Upper lobe of left lung (tissue), 6 donors: ENCODE data around the gene CPA3. TPM values are rescaled to one million over a fixed set of nuclear protein-coding genes. Genes with fewer than 3 reads are reported as not detected.

Experiments
- ATAC-seq, 2 donors: fragments of 200-7000 bp; cut with Tn5 transposase; one replicate each; pipeline ENCODE4 v1.9.1; 2022; ENCODE audit warnings: mild to moderate bottlenecking in 2 of 2, moderate library complexity in 2 of 2; ENCODE audit not compliant: low FRiP score in 2 of 2
- DNase-seq, 2 donors: peaks; one replicate each; pipeline ENCODE4 v3.0.0-alpha.2; 2019 to 2020
- H3K27ac ChIP-seq, 4 donors: fragments of 200-600 bp; sonication (generic); one replicate each; pipeline ENCODE4 v1.5.1; 2016 to 2019
- H3K27me3 ChIP-seq, 4 donors: fragments of 200-600 bp; sonication (generic); one replicate each; pipeline ENCODE4 v1.5.1; 2017 to 2019
- H3K36me3 ChIP-seq, 4 donors: fragments of 200-600 bp; sonication (generic); one replicate each; pipeline ENCODE4 v1.5.1; 2016 to 2019
- H3K4me1 ChIP-seq, 4 donors: fragments of 200-600 bp; sonication (generic); one replicate each; pipeline ENCODE4 v1.5.1; 2018 to 2019
- H3K4me3 ChIP-seq, 4 donors: fragments of 200-600 bp; sonication (generic); one replicate each; pipeline ENCODE4 v1.5.1; 2017 to 2019; ENCODE audit warnings: mild to moderate bottlenecking in 2 of 4, moderate library complexity in 1 of 4
- H3K9me3 ChIP-seq, 4 donors: fragments of 200-600 bp; sonication (generic); one replicate each; pipeline ENCODE4 v1.5.1; 2018 to 2019
- CTCF ChIP-seq, 6 experiments: fragments of 450-650 bp in 4 of 6; fragments of 200-600 bp in 2 of 6; sonication (generic) in 2 of 6; IDR thresholded peaks; one replicate each; pipeline ENCODE4 v1.5.1; 2016 to 2019; ENCODE audit warnings: antibody characterized with exemption in 6 of 6
- EP300 ChIP-seq, 4 donors: sonication (generic); formaldehyde crosslinking; IDR thresholded peaks; one replicate each; pipeline ENCODE4 v1.5.1; 2017; ENCODE audit warnings: antibody characterized with exemption in 4 of 4, control low read depth in 2 of 4
- POLR2A ChIP-seq, 4 donors: fragments of 450-650 bp; IDR thresholded peaks; one replicate each; pipeline ENCODE4 v1.5.1; 2016 to 2017; ENCODE audit warnings: antibody characterized with exemption in 4 of 4, mild to moderate bottlenecking in 2 of 4
- POLR2AphosphoS5 ChIP-seq, 2 donors: sonication (generic); formaldehyde crosslinking; IDR thresholded peaks; one replicate each; pipeline ENCODE4 v1.5.1; 2017; ENCODE audit warnings: antibody characterized with exemption in 2 of 2
- WGBS, 2 donors: methylation state at CpG; one replicate each; pipeline ENCODE4 v1.1.5; 2017 to 2018; 5-methylcytosine and 5-hydroxymethylcytosine counted together
- total RNA-seq, 6 donors: library from RNA; depleted of rRNA in 4 of 6; stranded (reverse); fragments of >200 nt in 4 of 6; gene quantifications; one replicate each; pipeline versions ENCODE4 v1.1.0 to v1.2.1, GENCODE V29; 2016 to 2021
- donor health status: DM: no; HTN: no; CAD: no; lungs with moderate emphysema.
- donor health status: DM: no; HTN: yes; CAD: no; lungs with severe emphysema.

The CPA3 gene
- total RNA-seq, result 10 to 100 TPM in 4 of 6 donors, 1 to 10 TPM in 2; 3.4 to 63.2 (median 35.6) TPM

- H3K4me1 ChIP-seq, result no peaks in the 10 kb centered on the region
- no peaks in the 10 kb centered on the region for H3K36me3 ChIP-seq
- 48 to 53% methylated on average over 1 of the region's 1 CpG for WGBS, 2 donors
- H3K27ac ChIP-seq, result no peak within 1 kb of the TSS
- no peaks in the 10 kb centered on the region for H3K9me3 ChIP-seq
- H3K27me3 ChIP-seq, result no peaks in the 10 kb centered on the region
- no peak within 1 kb of the TSS for H3K4me3 ChIP-seq
- DNase-seq, result no peak
- no peak for ATAC-seq
- TF ChIP-seq EP300 (IDR thresholded peaks at IDR 0.05) (no peak), CTCF (IDR thresholded peaks at IDR 0.05) (no peak), POLR2AphosphoS5 (IDR thresholded peaks at IDR 0.05) (no peak), POLR2A (IDR thresholded peaks at IDR 0.05) (no peak)
Observed at GRCh38 chr3:148865049-148865448, at the start of gene CPA3. Gene CPA3, plus strand, starts transcription at chr3:148865296. Its CDS starts 12 bp downstream, at chr3:148865308.

- 76 to 86% methylated on average over 11 of the region's 11 CpGs for WGBS, 2 donors
- no peak overlapping the region for H3K4me3 ChIP-seq
- H3K36me3 ChIP-seq, result no peaks in the 10 kb centered on the region
- no peak for TF ChIP-seq POLR2A (IDR thresholded peaks at IDR 0.05)
- TF ChIP-seq POLR2AphosphoS5 (IDR thresholded peaks at IDR 0.05), result no peak
- no peak for TF ChIP-seq CTCF (IDR thresholded peaks at IDR 0.05)
- DNase-seq (no peak), ATAC-seq (no peak)
- no peak overlapping the region for H3K27ac ChIP-seq
- no peaks in the 10 kb centered on the region for H3K4me1 ChIP-seq
- no peaks in the 10 kb centered on the region for H3K27me3 ChIP-seq
- no peaks in the 10 kb centered on the region for H3K9me3 ChIP-seq
Observed at GRCh38 chr3:148815316-148816110, 49.6 kb upstream of the CPA3 start.

GRCh38 chr3:148816427-148816826 lies 48.7 kb upstream of the CPA3 start:
- WGBS, 2 donors, result 71 to 86% methylated on average over 2 of the region's 2 CpGs
- H3K9me3 ChIP-seq, result no peaks in the 10 kb centered on the region
- no peak for ATAC-seq
- H3K4me3 ChIP-seq, result no peak overlapping the region
- TF ChIP-seq EP300 (IDR thresholded peaks at IDR 0.05), result no peak
- TF ChIP-seq POLR2A (IDR thresholded peaks at IDR 0.05), result no peak
- TF ChIP-seq POLR2AphosphoS5 (IDR thresholded peaks at IDR 0.05), result no peak
- no peak for TF ChIP-seq CTCF (IDR thresholded peaks at IDR 0.05)
- H3K27ac ChIP-seq, result no peak overlapping the region
- H3K4me1 ChIP-seq, result no peaks in the 10 kb centered on the region
- no peak for DNase-seq
- H3K27me3 ChIP-seq, result no peaks in the 10 kb centered on the region
- no peaks in the 10 kb centered on the region for H3K36me3 ChIP-seq

GRCh38 chr3:148816981-148817525 lies 48.0 kb upstream of the CPA3 start:
- peaks cover 0 to under 1% (median 0%) of the 10 kb centered on the region in 4 donors for H3K9me3 ChIP-seq
- WGBS, 2 donors, result 31 to 50% methylated on average over 3 of the region's 3 CpGs
- no peaks in the 10 kb centered on the region for H3K27me3 ChIP-seq
- no peak for TF ChIP-seq POLR2A (IDR thresholded peaks at IDR 0.05)
- TF ChIP-seq POLR2AphosphoS5 (IDR thresholded peaks at IDR 0.05), result no peak
- TF ChIP-seq EP300 (IDR thresholded peaks at IDR 0.05), result no peak
- TF ChIP-seq CTCF (IDR thresholded peaks at IDR 0.05), result no peak
- DNase-seq (no peak), ATAC-seq (no peak)
- H3K4me3 ChIP-seq, result no peak overlapping the region
- no peaks in the 10 kb centered on the region for H3K36me3 ChIP-seq
- H3K27ac ChIP-seq, result no peak overlapping the region
- no peaks in the 10 kb centered on the region for H3K4me1 ChIP-seq
